ENCODE results near the gene CYTH3. TPM values are rescaled to one million over a fixed set of nuclear protein-coding genes. Genes with fewer than 3 reads are reported as not detected.
A peak's percentile ranks its signal among the peaks of the same experiment; 100 is the strongest.

The CYTH3 gene
- total and polyA plus RNA-seq, 2 of the 13 experiments (the other 11 are each of a cell fraction or from before 2014, with no cell fraction given): 3.1 to 3.8 TPM

GRCh38 chr7:6272481-6273323 is at the start of gene CYTH3 (continued):
- TF ChIP-seq ZBTB49 (CRISPR knock-in tag; IDR thresholded peaks at IDR 0.05; ENCODE audit: borderline replicate concordance): no peak
- TF ChIP-seq NPAS2 (CRISPR knock-in tag; IDR thresholded peaks at IDR 0.05; ENCODE audit: borderline replicate concordance): no peak
- TF ChIP-seq ZNF451 (CRISPR knock-in tag; IDR thresholded peaks at IDR 0.05): no peak
- TF ChIP-seq ZNF784 (CRISPR knock-in tag; IDR thresholded peaks at IDR 0.05; ENCODE audit: borderline replicate concordance): no peak
- TF ChIP-seq ZNF558 (CRISPR knock-in tag; IDR thresholded peaks at IDR 0.05; ENCODE audit: borderline replicate concordance): no peak
- TF ChIP-seq SP140L (CRISPR knock-in tag; IDR thresholded peaks at IDR 0.05; ENCODE audit: borderline replicate concordance): no peak
- no peak for TF ChIP-seq CSRNP1 (CRISPR knock-in tag; IDR thresholded peaks at IDR 0.05)
- no peak for TF ChIP-seq ZMAT3 (CRISPR knock-in tag; conservative IDR thresholded peaks at IDR 0.05)
- no peak for TF ChIP-seq ZBTB20 (CRISPR knock-in tag; IDR thresholded peaks at IDR 0.05; ENCODE audit: borderline replicate concordance, low read depth)
- no peak for TF ChIP-seq ZNF274 (CRISPR knock-in tag; IDR thresholded peaks at IDR 0.05)
- no peak for TF ChIP-seq MTA3 (CRISPR knock-in tag; IDR thresholded peaks at IDR 0.05)
- no peak for TF ChIP-seq NFKBIZ (CRISPR knock-in tag; IDR thresholded peaks at IDR 0.05)
- TF ChIP-seq ZNF576 (CRISPR knock-in tag; IDR thresholded peaks at IDR 0.05): no peak
- no peak for TF ChIP-seq NCOR1 (IDR thresholded peaks at IDR 0.05; ENCODE audit: borderline replicate concordance, low read length)
- peak; percentile 44; the same call in 1 of the 2 replicates for TF ChIP-seq MAZ (IDR thresholded peaks at IDR 0.05; ENCODE audit: borderline replicate concordance, low read depth, low read length)
- peak; percentile 86 for TF ChIP-seq MAZ (CRISPR knock-in tag; IDR thresholded peaks at IDR 0.05; ENCODE audit: low read depth)
- 0 out of 2 replicates have a peak, but pooled peaks have one; percentile 25 for TF ChIP-seq E2F2 (CRISPR knock-in tag; IDR thresholded peaks at IDR 0.05; ENCODE audit: borderline replicate concordance)
- TF ChIP-seq ZNF3 (CRISPR knock-in tag; IDR thresholded peaks at IDR 0.05): no peak
- TF ChIP-seq ZNF589 (CRISPR knock-in tag; conservative IDR thresholded peaks at IDR 0.05): no peak
- no peak; the same call in 1 of the 2 replicates for TF ChIP-seq KLF13 (CRISPR knock-in tag; IDR thresholded peaks at IDR 0.05)
- TF ChIP-seq SAFB2 (CRISPR knock-in tag; IDR thresholded peaks at IDR 0.05; ENCODE audit: borderline replicate concordance, low read depth): no peak; the same call in 1 of the 2 replicates
- no peak for TF ChIP-seq RBM22 (optimal IDR thresholded peaks at IDR 0.05; ENCODE audit: low read length)
- no peak for TF ChIP-seq ZNF616 (CRISPR knock-in tag; IDR thresholded peaks at IDR 0.05; ENCODE audit: low read depth)
